WERI-Rb-1 (cell line): ENCODE results near the gene PAGE4.

ENCODE experiments used
- DNase-seq: peaks from one replicate; pipeline ENCODE4 v3.0.0-alpha.2; 2020
- H3K27ac ChIP-seq: fragments of 250-450 bp; sonication (Bioruptor Pico); 2 replicates; pipeline ENCODE4 v1.5.1; 2020; ENCODE audit warnings: mild to moderate bottlenecking, moderate library complexity
- H3K27me3 ChIP-seq: fragments of 250-450 bp; sonication (Bioruptor Pico); 2 replicates; pipeline ENCODE4 v1.5.1; 2021; ENCODE audit warnings: mild to moderate bottlenecking, low read depth, moderate library complexity; ENCODE audit not compliant: insufficient read depth, severe bottlenecking
- H3K36me3 ChIP-seq: fragments of 250-450 bp; sonication (Bioruptor Pico); 2 replicates; pipeline ENCODE4 v1.5.1; 2020; ENCODE audit warnings: mild to moderate bottlenecking, moderate library complexity
- H3K4me3 ChIP-seq: 2 replicates; pipeline ENCODE4 v1.5.1; 2011; ENCODE audit warnings: low read depth, mild to moderate bottlenecking, control low read depth, low read length
- H3K9me3 ChIP-seq: fragments of 250-450 bp; sonication (Bioruptor Pico); 2 replicates; pipeline ENCODE4 v1.5.1; 2021; ENCODE audit warnings: mild to moderate bottlenecking, moderate library complexity; ENCODE audit not compliant: severe bottlenecking
- CTCF ChIP-seq: IDR thresholded peaks from 2 replicates; pipeline ENCODE4 v1.5.1; 2011; ENCODE audit warnings: low read depth, mild to moderate bottlenecking, control low read depth, inconsistent platforms, low read length

The PAGE4 gene

GRCh38 chrX:49829016-49829415 is at the start of gene PAGE4:
Gene PAGE4 (plus strand): TSS chrX:49829303. CDS start chrX:49830429, 1,126 bp downstream.
- no peak for TF ChIP-seq CTCF
- peaks cover 70% of the 10 kb centered on the region for H3K27me3 ChIP-seq

GRCh38 chrX:49784747-49785280 is 44.3 kb upstream of the PAGE4 start:
- TF ChIP-seq CTCF: no peak
- peaks cover 18% of the 10 kb centered on the region for H3K27me3 ChIP-seq
- DNase-seq: no peak
- H3K27ac ChIP-seq: no peak overlapping the region
- no peaks in the 10 kb centered on the region for H3K9me3 ChIP-seq
- no peaks in the 10 kb centered on the region for H3K36me3 ChIP-seq
- no peak overlapping the region for H3K4me3 ChIP-seq

More at GRCh38 chrX:49829016-49829415, at the start of gene PAGE4:
- H3K4me3 ChIP-seq: no peak within 1 kb of the TSS
- no peaks in the 10 kb centered on the region for H3K36me3 ChIP-seq
- no peak for DNase-seq
- H3K9me3 ChIP-seq: no peaks in the 10 kb centered on the region
- no peak within 1 kb of the TSS for H3K27ac ChIP-seq

- H3K36me3 ChIP-seq: no peaks in the 10 kb centered on the region
- no peaks in the 10 kb centered on the region for H3K9me3 ChIP-seq
- no peak overlapping the region for H3K4me3 ChIP-seq
- H3K27me3 ChIP-seq: peaks cover 50% of the 10 kb centered on the region
- TF ChIP-seq CTCF: no peak
- no peak for DNase-seq
- no peak overlapping the region for H3K27ac ChIP-seq
Observed at GRCh38 chrX:49792376-49792775, 36.7 kb upstream of the PAGE4 start.

GRCh38 chrX:49793686-49794085 is 35.4 kb upstream of the PAGE4 start:
- no peak overlapping the region for H3K4me3 ChIP-seq
- TF ChIP-seq CTCF: no peak
- H3K36me3 ChIP-seq: no peaks in the 10 kb centered on the region
- H3K27me3 ChIP-seq: peaks cover 52% of the 10 kb centered on the region
- H3K27ac ChIP-seq: no peak overlapping the region
- no peak for DNase-seq
- H3K9me3 ChIP-seq: no peaks in the 10 kb centered on the region

GRCh38 chrX:49799828-49800227 is 29.3 kb upstream of the PAGE4 start:
- peaks cover 18% of the 10 kb centered on the region for H3K27me3 ChIP-seq
- no peaks in the 10 kb centered on the region for H3K9me3 ChIP-seq
- no peak overlapping the region for H3K4me3 ChIP-seq
- no peak overlapping the region for H3K27ac ChIP-seq
- no peaks in the 10 kb centered on the region for H3K36me3 ChIP-seq
- no peak for TF ChIP-seq CTCF
- no peak for DNase-seq
